ENCODE results near the gene EXOC3L4.

The EXOC3L4 gene

DNA sequence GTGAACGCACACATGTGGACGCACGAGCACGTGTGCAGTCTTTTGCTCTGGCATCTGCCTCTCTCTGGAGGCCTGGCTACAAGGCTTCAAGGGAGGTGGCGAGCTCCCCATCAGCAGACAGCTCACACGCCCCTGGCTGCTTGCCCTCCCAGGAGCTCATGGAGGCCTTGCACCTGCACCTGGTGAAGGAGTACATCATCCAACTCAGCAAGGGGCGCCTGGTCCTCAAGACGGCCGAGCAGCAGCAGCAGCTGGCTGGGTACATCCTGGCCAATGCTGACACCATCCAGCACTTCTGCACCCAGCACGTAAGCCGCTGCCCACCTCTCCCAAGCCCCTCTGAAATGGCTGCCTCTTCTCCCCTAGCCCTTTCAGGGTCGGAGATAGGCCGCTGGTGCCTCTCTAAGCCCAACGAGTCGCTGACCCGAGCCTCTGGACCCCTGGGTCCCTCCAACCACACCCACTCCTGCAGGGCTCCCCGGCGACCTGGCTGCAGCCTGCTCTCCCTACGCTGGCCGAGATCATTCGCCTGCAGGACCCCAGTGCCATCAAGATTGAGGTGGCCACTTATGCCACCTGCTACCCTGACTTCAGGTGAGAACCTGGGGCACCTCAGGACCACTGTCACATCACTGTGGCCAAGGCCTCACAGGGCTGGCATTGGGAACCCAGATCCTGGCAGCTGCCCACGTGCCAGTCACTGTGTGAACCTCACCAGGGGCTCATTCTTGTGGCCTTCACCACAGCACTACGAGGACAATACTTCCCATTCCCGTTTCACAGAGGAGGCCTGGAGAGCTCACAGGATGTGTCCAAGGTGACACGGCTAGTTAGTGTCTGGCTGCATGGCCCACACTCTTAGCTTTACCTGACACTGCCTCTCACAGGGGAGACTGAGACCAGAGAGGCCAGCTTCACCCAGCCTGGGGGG, 39.0 kb downstream of the EXOC3L4 start:
- no peak for DNase-seq (ENCODE audit: low spot score)

DNA sequence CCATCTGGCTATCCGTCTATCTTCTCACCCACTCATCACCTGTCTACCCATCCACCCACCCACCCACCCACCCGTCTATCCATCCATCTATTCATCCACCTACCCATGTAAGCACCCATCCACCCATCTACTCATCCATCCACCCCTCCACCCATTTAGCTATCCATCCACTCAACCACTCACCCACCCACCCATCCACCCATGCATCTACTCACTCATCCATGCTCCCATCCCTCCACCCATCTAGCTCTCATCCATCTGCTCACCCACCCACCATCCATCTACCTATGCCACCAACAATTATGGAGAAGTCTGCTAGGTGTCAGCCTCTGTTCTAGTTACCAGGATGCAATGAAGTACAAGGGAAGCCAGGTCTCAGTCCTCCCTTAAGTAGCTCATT, 39.9 kb downstream of the EXOC3L4 start:
- no peak for DNase-seq (ENCODE audit: low spot score)

- DNase-seq (ENCODE audit: low spot score) = no peak
Measured at GRCh38 chr14:103134919-103135318, 40.4 kb downstream of the EXOC3L4 start.

GRCh38 chr14:103135333-103136260, 41.1 kb downstream of the EXOC3L4 start:
- no peak for DNase-seq (ENCODE audit: low spot score)

GRCh38 chr14:103136388-103137271, 42.1 kb downstream of the EXOC3L4 start:
- DNase-seq (ENCODE audit: low spot score) = no peak

GRCh38 chr14:103137689-103138300, 43.3 kb downstream of the EXOC3L4 start:
- no peak for DNase-seq (ENCODE audit: low spot score)

- DNase-seq (ENCODE audit: low spot score) = no peak
Measured at GRCh38 chr14:103138301-103139131, 44.0 kb downstream of the EXOC3L4 start.

DNA sequence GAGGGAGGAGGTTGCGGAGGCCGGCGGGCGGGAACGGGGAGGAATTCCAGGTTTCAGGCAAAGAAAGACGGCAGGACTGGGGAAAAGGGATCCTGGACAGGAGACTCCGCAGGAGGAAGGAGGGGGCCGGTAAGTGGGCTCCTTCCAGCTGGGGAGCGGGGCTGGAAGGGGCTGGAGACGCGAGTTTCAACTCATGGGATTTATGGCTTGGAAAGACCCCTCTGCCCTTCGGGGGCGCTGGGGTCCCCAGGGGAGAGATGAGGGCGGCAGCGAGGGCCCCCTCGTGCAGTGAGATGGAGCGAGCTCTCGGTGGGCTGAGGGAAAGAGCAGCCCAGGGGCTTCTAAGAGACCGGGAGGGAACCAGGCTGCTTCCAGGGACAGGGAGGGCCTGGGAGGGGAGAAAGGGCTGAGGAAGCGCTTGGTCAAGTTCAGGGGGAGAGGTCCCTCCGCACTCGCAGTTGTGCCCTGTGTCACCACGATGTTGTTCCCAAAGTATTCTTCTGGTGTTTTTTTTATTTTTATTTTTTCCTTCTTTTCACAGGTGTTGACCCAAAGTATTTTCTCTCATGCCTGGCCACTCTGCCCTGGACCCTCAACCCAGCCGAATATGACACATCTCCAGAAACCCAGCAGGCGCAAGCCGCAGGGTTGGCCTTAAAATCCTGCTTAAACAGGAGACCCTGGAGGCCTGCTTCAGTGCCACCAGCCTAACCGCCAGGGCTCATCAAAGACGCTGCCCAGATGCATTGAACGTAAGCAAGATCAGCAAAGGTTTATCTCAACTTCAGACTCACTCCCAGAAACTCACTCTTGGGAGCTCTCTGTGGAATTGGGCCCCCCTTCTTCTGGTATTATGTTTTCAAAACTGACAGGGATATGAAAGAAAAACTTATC, 44.9 kb downstream of the EXOC3L4 start:
- DNase-seq (ENCODE audit: low spot score) = no peak

DNA sequence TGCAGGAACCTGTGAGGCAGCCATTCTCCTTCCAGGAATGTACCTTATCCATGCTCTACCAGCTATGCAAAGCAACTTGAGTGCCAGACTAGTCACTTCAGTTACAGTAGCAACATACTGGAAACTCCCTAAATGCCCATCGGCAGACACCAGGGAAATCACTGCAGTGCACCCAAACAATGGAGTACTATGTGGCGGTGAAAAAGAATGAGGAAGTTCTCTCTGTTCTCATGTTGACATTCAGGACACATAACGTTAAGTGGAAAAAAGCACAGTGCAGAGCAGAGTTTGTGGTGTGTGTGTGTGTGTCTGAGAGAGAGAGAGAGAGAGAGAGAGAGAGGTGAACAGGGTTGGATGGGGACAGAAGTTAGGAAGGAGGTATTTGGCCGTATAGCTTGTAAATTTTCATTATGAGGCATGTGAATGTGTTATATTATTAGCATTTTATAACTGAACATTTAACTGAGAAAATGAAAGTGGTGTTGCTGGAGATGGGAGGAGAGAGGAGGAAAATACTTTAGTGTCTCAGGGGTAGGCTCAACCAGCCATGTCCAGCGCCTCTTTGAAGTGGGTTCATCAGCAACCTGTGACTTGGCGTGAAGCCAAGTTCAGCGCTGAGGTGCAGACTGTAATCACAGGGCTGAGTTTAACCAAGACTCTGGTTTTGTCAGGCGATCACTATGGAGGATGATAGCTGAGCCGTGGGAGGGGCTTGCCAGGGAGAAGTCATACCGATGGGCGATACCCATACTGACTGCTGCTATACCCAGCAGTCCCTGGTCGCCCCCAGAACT, 46.0 kb downstream of the EXOC3L4 start:
- DNase-seq (ENCODE audit: low spot score) = no peak

GRCh38 chr14:103141117-103141796, 46.7 kb downstream of the EXOC3L4 start:
- peak; percentile 52 for DNase-seq (ENCODE audit: low spot score)

DNA sequence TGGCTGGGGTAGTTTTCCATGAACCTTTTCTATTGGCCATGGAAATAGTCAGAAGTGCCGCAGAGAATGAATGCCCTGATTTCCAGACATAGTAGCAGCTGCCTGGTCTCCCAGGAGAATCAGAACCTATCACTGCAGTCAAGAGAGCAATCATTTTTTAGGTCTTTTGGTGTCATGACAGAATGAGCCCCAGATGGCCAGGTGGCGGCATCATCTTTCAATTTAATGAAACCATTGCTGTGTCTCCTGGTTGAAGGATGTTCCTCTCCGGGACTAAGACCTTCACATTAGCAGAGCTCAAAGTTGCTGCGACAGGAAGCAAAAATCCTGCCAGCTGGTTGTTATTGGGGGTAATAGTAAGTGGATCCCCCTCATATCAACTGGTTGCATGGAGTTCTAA, 47.5 kb downstream of the EXOC3L4 start:
- DNase-seq (ENCODE audit: low spot score) = no peak

DNA sequence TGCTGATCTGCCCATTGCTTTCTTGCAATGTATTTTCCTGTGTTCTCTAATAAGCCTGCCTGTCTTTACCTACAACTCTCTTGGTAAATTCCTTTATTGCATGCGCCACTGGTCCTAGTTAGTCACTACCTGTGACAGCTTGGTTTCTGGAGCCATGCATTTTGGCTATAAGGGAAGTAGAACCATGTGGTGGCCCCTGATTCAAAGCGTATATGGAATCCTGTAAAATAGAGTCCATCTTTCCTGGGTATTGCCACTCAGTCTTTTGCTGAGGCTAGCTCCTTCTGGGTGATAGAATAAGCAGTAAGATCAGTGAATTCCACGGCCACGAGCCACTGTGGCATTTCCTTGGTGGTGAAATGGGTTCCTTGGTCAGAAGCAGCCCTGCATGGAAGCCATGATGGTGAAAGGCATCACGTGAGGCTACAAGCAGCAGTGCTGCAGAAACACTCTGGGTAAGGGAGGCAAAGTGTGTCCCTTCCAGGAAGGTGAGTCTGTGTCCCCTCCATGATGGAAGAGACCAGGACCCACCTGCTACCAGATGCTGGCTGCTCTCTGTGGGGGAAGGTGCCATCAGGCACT, 48.3 kb downstream of the EXOC3L4 start:
- no peak for DNase-seq (ENCODE audit: low spot score)

- no peak for DNase-seq (ENCODE audit: low spot score)
Measured at GRCh38 chr14:103143506-103143905, 49.0 kb downstream of the EXOC3L4 start.

DNA sequence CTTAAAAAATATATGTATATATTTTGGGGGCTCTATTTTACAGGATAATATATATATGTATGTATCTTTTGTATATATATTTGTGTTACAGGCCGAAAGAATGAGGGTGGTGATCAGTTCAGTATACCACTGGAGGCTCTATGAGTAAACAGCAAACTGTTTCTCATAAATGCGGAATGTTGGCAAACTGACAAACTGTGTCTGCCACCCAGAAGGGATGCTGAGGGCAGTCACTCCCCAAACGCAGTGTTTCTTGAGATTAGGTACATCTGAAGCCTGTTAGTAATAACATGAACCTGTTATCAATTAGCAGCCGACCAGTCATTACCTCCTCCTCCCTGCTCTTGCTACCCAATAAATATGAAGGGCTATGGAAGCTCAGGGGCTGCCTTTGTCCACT, 49.6 kb downstream of the EXOC3L4 start:
- no peak for DNase-seq (ENCODE audit: low spot score)

- DNase-seq (ENCODE audit: low spot score) = no peak
Measured at GRCh38 chr14:103146141-103146709, 51.7 kb downstream of the EXOC3L4 start.

DNA sequence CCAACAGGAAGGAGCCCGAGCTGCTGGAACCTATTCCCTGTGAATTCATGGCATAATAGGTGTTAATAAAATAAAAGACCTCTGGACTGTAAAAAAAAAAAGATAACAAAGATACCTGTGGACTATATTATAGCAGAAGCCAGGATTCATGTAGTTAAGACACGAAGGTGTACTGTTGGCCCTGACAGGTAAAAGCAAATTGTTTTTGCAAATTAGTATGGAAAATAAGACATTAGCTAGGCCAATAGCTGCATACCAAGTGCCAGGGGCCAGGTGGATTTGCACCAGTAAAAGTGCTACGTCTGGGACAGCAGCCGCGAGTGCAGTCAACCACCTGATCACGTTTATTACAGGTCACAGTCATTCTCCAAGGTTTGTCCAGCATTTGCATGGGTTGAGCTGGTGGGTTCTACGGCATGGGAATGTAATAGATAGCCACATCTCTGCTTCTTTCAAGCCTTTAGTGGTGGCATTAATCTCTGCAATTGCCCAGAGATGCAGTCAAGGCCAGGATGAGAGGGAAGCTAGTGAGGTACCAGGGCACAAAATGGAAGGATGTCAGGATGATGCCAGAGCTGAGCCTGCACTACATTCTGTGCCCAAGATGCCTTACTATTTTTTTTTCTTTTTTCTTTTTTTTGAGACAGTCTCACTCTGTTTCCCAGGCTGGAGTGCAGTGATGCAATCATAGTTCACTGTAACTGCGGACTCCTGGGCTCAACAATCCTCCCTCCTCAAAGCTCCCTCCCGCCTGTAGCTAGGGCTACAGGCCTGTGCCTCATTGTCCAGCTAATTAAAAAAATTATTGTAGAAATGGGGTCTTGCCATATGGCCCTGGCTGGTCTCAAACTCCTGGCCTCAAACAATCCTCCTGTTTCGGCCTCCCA, 55.1 kb downstream of the EXOC3L4 start:
- DNase-seq (ENCODE audit: low spot score) = no peak
